Muscle layer of duodenum (tissue), 2 donors: ENCODE data around the gene NKAIN2.
"Not testable (repeated sequence)": the region's sequence is repeated elsewhere in the genome, so short reads cannot be mapped to it uniquely, and the experiment has no call there.

Source experiments
- H3K27ac ChIP-seq: one replicate; pipeline ENCODE4 v1.7.0; 2013; ENCODE audit warnings: mild to moderate bottlenecking, low read length
- H3K27me3 ChIP-seq: one replicate; pipeline ENCODE4 v1.7.0; 2013; ENCODE audit warnings: low read depth, mild to moderate bottlenecking, control low read depth, low read length
- H3K36me3 ChIP-seq, 2 donors: one replicate each; pipeline ENCODE4 v1.7.0; 2013; ENCODE audit warnings: low read length in 2 of 2, control low read depth in 1 of 2, mild to moderate bottlenecking in 1 of 2; ENCODE audit not compliant: insufficient read depth in 2 of 2, control insufficient read depth in 1 of 2
- H3K4me1 ChIP-seq, 2 donors: one replicate each; pipeline ENCODE4 v1.7.0; 2013; ENCODE audit warnings: low read length in 2 of 2, mild to moderate bottlenecking in 2 of 2, control low read depth in 1 of 2, moderate library complexity in 1 of 2; ENCODE audit not compliant: insufficient read depth in 2 of 2, control insufficient read depth in 1 of 2
- H3K4me3 ChIP-seq, 2 donors: one replicate each; pipeline ENCODE4 v1.7.0; 2013; ENCODE audit warnings: low read length in 2 of 2, low read depth in 1 of 2, mild to moderate bottlenecking in 1 of 2
- H3K9me3 ChIP-seq, 2 donors: one replicate each; pipeline ENCODE4 v1.7.0; 2013; ENCODE audit warnings: low read length in 2 of 2, control low read depth in 1 of 2, mild to moderate bottlenecking in 1 of 2; ENCODE audit not compliant: control insufficient read depth in 1 of 2
- donor health status: healthy.

Gene NKAIN2

GRCh38 chr6:124719913-124720312 lies 916.2 kb downstream of the NKAIN2 start:
- Histone ChIP-seq H3K4me1 (no peaks in the 10 kb centered on the region), H3K27ac (no peak overlapping the region), H3K4me3 (no peak overlapping the region), H3K9me3 (no peaks in the 10 kb centered on the region), H3K36me3 (no peaks in the 10 kb centered on the region), H3K27me3 (no peaks in the 10 kb centered on the region)

GRCh38 chr6:124721331-124721730 lies 917.7 kb downstream of the NKAIN2 start:
- no peak overlapping the region for H3K4me3 ChIP-seq

GRCh38 chr6:124722141-124722878 lies 918.6 kb downstream of the NKAIN2 start:
- Histone ChIP-seq H3K9me3 (no peaks in the 10 kb centered on the region), H3K27ac (no peak overlapping the region), H3K4me1 (no peaks in the 10 kb centered on the region), H3K36me3 (no peaks in the 10 kb centered on the region), H3K27me3 (no peaks in the 10 kb centered on the region), H3K4me3 (no peak overlapping the region)

More at GRCh38 chr6:124721331-124721730, 917.7 kb downstream of the NKAIN2 start:
- Histone ChIP-seq H3K9me3 (no peaks in the 10 kb centered on the region), H3K36me3 (no peaks in the 10 kb centered on the region), H3K27me3 (no peaks in the 10 kb centered on the region), H3K27ac (no peak overlapping the region), H3K4me1 (no peaks in the 10 kb centered on the region)

- H3K36me3 ChIP-seq: no peaks in the 10 kb centered on the region
- H3K27ac ChIP-seq: no peak overlapping the region
Observed at GRCh38 chr6:124723671-124724070, 920.0 kb downstream of the NKAIN2 start.

GRCh38 chr6:124737804-124738203 lies 934.1 kb downstream of the NKAIN2 start:
- H3K27me3 ChIP-seq, H3K4me1 ChIP-seq, H3K9me3 ChIP-seq, H3K27ac ChIP-seq, H3K4me3 ChIP-seq, H3K36me3 ChIP-seq: not testable (repeated sequence)

More at GRCh38 chr6:124723671-124724070, 920.0 kb downstream of the NKAIN2 start:
- no peaks in the 10 kb centered on the region for H3K27me3 ChIP-seq
- no peak overlapping the region for H3K4me3 ChIP-seq
- H3K4me1 ChIP-seq: no peaks in the 10 kb centered on the region
- H3K9me3 ChIP-seq: no peaks in the 10 kb centered on the region

- no peak overlapping the region for H3K4me3 ChIP-seq
- H3K27ac ChIP-seq: no peak overlapping the region
- no peaks in the 10 kb centered on the region for H3K36me3 ChIP-seq
- H3K9me3 ChIP-seq: peaks cover 0 to under 1% of the 10 kb centered on the region in 2 donors
- no peaks in the 10 kb centered on the region for H3K4me1 ChIP-seq
- no peaks in the 10 kb centered on the region for H3K27me3 ChIP-seq
Observed at GRCh38 chr6:124738482-124738881, 934.8 kb downstream of the NKAIN2 start.

- H3K9me3 ChIP-seq: no peaks in the 10 kb centered on the region
- H3K4me1 ChIP-seq: no peaks in the 10 kb centered on the region
- no peak overlapping the region for H3K27ac ChIP-seq
- H3K27me3 ChIP-seq: no peaks in the 10 kb centered on the region
- no peak overlapping the region for H3K4me3 ChIP-seq
- no peaks in the 10 kb centered on the region for H3K36me3 ChIP-seq
Observed at GRCh38 chr6:124741341-124741740, 937.7 kb downstream of the NKAIN2 start.

- Histone ChIP-seq H3K36me3 (no peaks in the 10 kb centered on the region), H3K27ac (no peak overlapping the region)
Observed at GRCh38 chr6:124742971-124743370, 939.3 kb downstream of the NKAIN2 start.

GRCh38 chr6:124743420-124743819 lies 939.8 kb downstream of the NKAIN2 start:
- Histone ChIP-seq H3K9me3 (no peaks in the 10 kb centered on the region), H3K27me3 (no peaks in the 10 kb centered on the region), H3K27ac (no peak overlapping the region), H3K4me1 (peaks cover 0 to 5% of the 10 kb centered on the region in 2 donors), H3K4me3 (no peak overlapping the region), H3K36me3 (no peaks in the 10 kb centered on the region)

More at GRCh38 chr6:124742971-124743370, 939.3 kb downstream of the NKAIN2 start:
- H3K9me3 ChIP-seq: no peaks in the 10 kb centered on the region
- no peak overlapping the region for H3K4me3 ChIP-seq
- no peaks in the 10 kb centered on the region for H3K27me3 ChIP-seq
- peaks cover 0 to 5% of the 10 kb centered on the region in 2 donors for H3K4me1 ChIP-seq

- no peak overlapping the region for H3K27ac ChIP-seq
- no peaks in the 10 kb centered on the region for H3K27me3 ChIP-seq
- H3K36me3 ChIP-seq: no peaks in the 10 kb centered on the region
- H3K4me3 ChIP-seq: no peak overlapping the region
- no peaks in the 10 kb centered on the region for H3K9me3 ChIP-seq
- peaks cover 0 to 5% of the 10 kb centered on the region in 2 donors for H3K4me1 ChIP-seq
Observed at GRCh38 chr6:124747349-124747748, 943.7 kb downstream of the NKAIN2 start.

- H3K4me3 ChIP-seq: no peak overlapping the region
- no peaks in the 10 kb centered on the region for H3K27me3 ChIP-seq
- H3K27ac ChIP-seq: no peak overlapping the region
- peaks cover 0 to 5% of the 10 kb centered on the region in 2 donors for H3K4me1 ChIP-seq
- H3K36me3 ChIP-seq: no peaks in the 10 kb centered on the region
- no peaks in the 10 kb centered on the region for H3K9me3 ChIP-seq
Observed at GRCh38 chr6:124748778-124749177, 945.1 kb downstream of the NKAIN2 start.

GRCh38 chr6:124753001-124753400 lies 949.3 kb downstream of the NKAIN2 start:
- Histone ChIP-seq H3K27me3 (no peaks in the 10 kb centered on the region), H3K4me1 (no peaks in the 10 kb centered on the region), H3K36me3 (no peaks in the 10 kb centered on the region), H3K4me3 (no peak overlapping the region), H3K27ac (no peak overlapping the region), H3K9me3 (no peaks in the 10 kb centered on the region)
